WTC11 (cell line): ENCODE results near the gene KIAA1671. TPM values are rescaled to one million over a fixed set of nuclear protein-coding genes. Genes with fewer than 3 reads are reported as not detected.

Source experiments
- ATAC-seq: fragments of 200-7000 bp; cut with Tn5 transposase; 2 replicates; pipeline ENCODE4 v1.10.0; 2021; ENCODE audit warnings: mild to moderate bottlenecking, moderate library complexity
- CTCF ChIA-PET: fragments of 300-600 bp; sonication (Branson Sonifier 250); formaldehyde crosslinking; loops from one replicate; lab custom pipeline; 2021; ENCODE audit warnings: antibody characterized with exemption; lab: Charles Lee
- POLR2A ChIA-PET: fragments of 350-600 bp; sonication (Branson Sonifier 250); formaldehyde crosslinking; loops from one replicate; lab custom pipeline; 2021; ENCODE audit warnings: antibody characterized with exemption; lab: Charles Lee
- DNase-seq: peaks from one replicate; pipeline ENCODE4 v3.0.0; 2021; ENCODE audit warnings: low spot score
- H3K27ac Mint-ChIP-seq: 2 replicates; pipeline ENCODE4 v1.8.0; 2021; ENCODE audit warnings: mixed read lengths
- H3K27me3 Mint-ChIP-seq: 2 replicates; pipeline ENCODE4 v1.8.0; 2021; ENCODE audit warnings: low read depth, mild to moderate bottlenecking, moderate library complexity, mixed read lengths
- H3K36me3 Mint-ChIP-seq: 2 replicates; pipeline ENCODE4 v1.8.0; 2021; ENCODE audit warnings: mixed read lengths
- H3K4me1 Mint-ChIP-seq: 2 replicates; pipeline ENCODE4 v1.8.0; 2022; ENCODE audit warnings: mixed read lengths
- H3K4me3 Mint-ChIP-seq: 2 replicates; pipeline ENCODE4 v1.8.0; 2021; ENCODE audit warnings: mild to moderate bottlenecking, moderate library complexity, mixed read lengths
- H3K9me3 Mint-ChIP-seq: 2 replicates; pipeline ENCODE4 v1.8.0; 2021; ENCODE audit warnings: mixed read lengths
- ARID4B ChIP-seq: sonication (generic); formaldehyde crosslinking; IDR thresholded peaks from 2 replicates; pipeline ENCODE4 v1.8.0; 2023; ENCODE audit warnings: missing genetic modification reagents, mild to moderate bottlenecking, borderline replicate concordance
- ATF6 ChIP-seq: sonication (generic); formaldehyde crosslinking; IDR thresholded peaks from 2 replicates; pipeline ENCODE4 v1.8.1; 2023; ENCODE audit warnings: mild to moderate bottlenecking, missing genetic modification reagents
- E2F5 ChIP-seq: sonication (generic); formaldehyde crosslinking; IDR thresholded peaks from 2 replicates; pipeline ENCODE4 v1.8.1; 2022; ENCODE audit warnings: mild to moderate bottlenecking, moderate library complexity, missing genetic modification reagents
- GRHL2 ChIP-seq: fragments of 250-450 bp; sonication (Bioruptor Pico); IDR thresholded peaks from 2 replicates; pipeline ENCODE4 v1.8.0; 2022; ENCODE audit warnings: mild to moderate bottlenecking, moderate library complexity; ENCODE audit not compliant: insufficient replicate concordance, severe bottlenecking
- IRF2 ChIP-seq: sonication (generic); formaldehyde crosslinking; IDR thresholded peaks from 2 replicates; pipeline ENCODE4 v1.8.0; 2022; ENCODE audit warnings: low read depth, missing genetic modification reagents, borderline replicate concordance
- MYBL2 ChIP-seq: sonication (generic); formaldehyde crosslinking; IDR thresholded peaks from 2 replicates; pipeline ENCODE4 v1.8.1; 2023; ENCODE audit warnings: mild to moderate bottlenecking, moderate library complexity, missing genetic modification reagents
- PRDM15 ChIP-seq: sonication (generic); formaldehyde crosslinking; IDR thresholded peaks from 2 replicates; pipeline ENCODE4 v1.8.0; 2022; ENCODE audit warnings: missing genetic modification reagents
- TEAD1 ChIP-seq: sonication (generic); formaldehyde crosslinking; IDR thresholded peaks from 2 replicates; pipeline ENCODE4 v1.8.0; 2022; ENCODE audit warnings: mild to moderate bottlenecking, missing genetic modification reagents
- ZNF263 ChIP-seq: sonication (generic); formaldehyde crosslinking; IDR thresholded peaks from 2 replicates; pipeline ENCODE4 v1.8.1; 2022; ENCODE audit warnings: low read depth, mild to moderate bottlenecking, moderate library complexity, missing genetic modification reagents
- ZNF532 ChIP-seq: fragments of 250-450 bp; sonication (Bioruptor Pico); IDR thresholded peaks from 2 replicates; pipeline ENCODE4 v1.9.0; 2021; ENCODE audit warnings: mild to moderate bottlenecking, borderline replicate concordance
- total RNA-seq: library from RNA; stranded (reverse); gene quantifications from 3 replicates; pipeline ENCODE4 v1.2.3, GENCODE V29; 2021

The KIAA1671 gene
- total RNA-seq, 1 experiment from 2014 or later, result 26.0 TPM

- TF ChIP-seq ATF6 (CRISPR knock-in tag) (no peak), TEAD1 (CRISPR knock-in tag) (no peak), PRDM15 (CRISPR knock-in tag) (no peak), IRF2 (CRISPR knock-in tag) (no peak), MYBL2 (no peak), GRHL2 (CRISPR knock-in tag) (no peak), E2F5 (CRISPR knock-in tag) (no peak), ZNF532 (CRISPR knock-in tag) (no peak), ZNF263 (CRISPR knock-in tag) (no peak), ARID4B (CRISPR knock-in tag) (no peak)
- DNase-seq, result no peak
- peak; percentile 80 for ATAC-seq
- peaks cover 9% of the 10 kb centered on the region for H3K36me3 Mint-ChIP-seq
- no peaks in the 10 kb centered on the region for H3K27me3 Mint-ChIP-seq
- ChIA-PET CTCF (interaction anchor here (1.3 to 1.9 kb wide), 4 partner anchors 10 to 60 kb away, joined by 3 to 7 read pairs (median 4); no protein-coding TSS in a partner anchor), POLR2A (interaction anchor here (1.3 kb wide), 1 partner anchor 20 kb away, joined by 3 read pairs; no protein-coding TSS in a partner anchor)
- H3K9me3 Mint-ChIP-seq, result peaks cover 12% of the 10 kb centered on the region
- peaks cover 9% of the 10 kb centered on the region for H3K4me1 Mint-ChIP-seq
- no peak overlapping the region for H3K27ac Mint-ChIP-seq
- H3K4me3 Mint-ChIP-seq, result no peak overlapping the region
Measured at GRCh38 chr22:25142102-25142501, 189.6 kb downstream of the KIAA1671 start.
